Epithelial cell of prostate (primary cell): ENCODE measurements around the gene MBTPS1.

Source experiments
- DNase-seq: peaks from one replicate; pipeline ENCODE4 v3.0.0-alpha.2; 2011; ENCODE audit warnings: low read depth, low spot score
- H3K27ac ChIP-seq: fragments of 450-650 bp; 2 replicates; pipeline ENCODE4 v1.5.1; 2017; ENCODE audit warnings: mild to moderate bottlenecking

The MBTPS1 gene

DNA sequence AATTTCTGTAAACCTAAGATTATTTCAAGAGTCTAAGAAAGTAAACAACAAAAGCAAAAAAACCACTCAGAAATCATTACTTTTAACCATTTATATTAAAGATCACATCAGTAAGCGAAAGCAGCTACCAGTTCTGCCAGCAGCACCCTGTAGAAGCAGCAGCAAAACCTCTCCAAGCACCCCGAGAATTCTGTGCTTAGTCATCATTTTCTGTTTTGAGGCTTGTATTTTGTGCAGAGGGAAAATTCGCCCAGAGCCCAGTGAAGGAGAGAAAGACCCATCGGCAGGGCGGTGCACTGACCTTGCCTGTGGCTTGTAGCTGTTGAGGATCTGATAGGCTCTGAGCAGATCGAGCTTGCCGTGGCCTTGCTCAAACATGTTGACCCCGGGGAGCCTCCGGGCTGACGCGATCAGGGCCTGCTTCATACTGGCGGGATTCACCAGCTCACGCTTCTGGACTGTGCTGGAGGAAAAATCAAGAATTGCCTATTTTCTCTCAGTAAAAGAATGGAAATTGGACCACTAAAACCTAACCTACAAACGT, 35.2 kb downstream of the MBTPS1 start:
- H3K27ac ChIP-seq, result no peak overlapping the region
- DNase-seq, result no peak

DNA sequence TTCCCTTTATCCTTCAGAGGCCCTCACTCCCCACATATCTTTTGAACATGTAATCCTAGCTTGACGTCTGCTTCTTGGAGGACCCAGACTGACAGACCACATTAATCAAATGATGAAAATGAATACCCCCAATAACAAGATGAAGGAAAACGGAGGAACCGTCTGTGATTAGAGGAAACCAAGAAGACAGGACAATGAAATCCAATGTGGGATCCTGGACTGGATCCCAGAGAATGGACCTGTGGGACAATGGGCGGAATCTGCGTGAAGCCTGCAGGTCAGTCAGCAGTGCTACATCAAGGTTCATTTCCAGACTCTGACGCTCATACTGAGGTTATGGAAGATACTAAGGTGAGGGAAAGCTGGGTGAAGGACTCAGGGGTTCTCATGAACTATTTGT, 35.9 kb downstream of the MBTPS1 start:
- no peak overlapping the region for H3K27ac ChIP-seq
- no peak for DNase-seq

DNA sequence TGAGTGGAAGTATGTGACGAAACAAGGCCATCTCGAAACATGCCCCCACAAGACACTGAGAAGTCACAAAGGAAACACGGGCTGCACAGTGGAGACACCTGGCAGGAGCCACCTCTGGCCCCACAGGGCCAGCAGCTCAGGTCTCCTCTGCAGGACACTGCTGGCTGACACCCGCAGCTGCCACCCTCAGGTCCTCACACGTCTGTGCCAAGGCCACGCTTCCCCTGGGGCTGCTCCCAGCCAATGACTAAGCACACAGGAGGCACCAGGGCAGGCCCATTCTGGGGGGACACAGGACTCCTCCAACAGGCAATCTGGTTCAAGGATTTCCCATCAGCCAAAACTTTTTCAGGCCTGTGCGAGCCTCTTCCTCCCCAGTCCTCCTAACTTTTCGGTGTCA, 36.4 kb downstream of the MBTPS1 start:
- no peak for DNase-seq
- no peak overlapping the region for H3K27ac ChIP-seq

- DNase-seq, result no peak
- H3K27ac ChIP-seq, result no peak overlapping the region
These were observed 37.1 kb downstream of the MBTPS1 start for GRCh38 chr16:84079664-84080063.

DNA sequence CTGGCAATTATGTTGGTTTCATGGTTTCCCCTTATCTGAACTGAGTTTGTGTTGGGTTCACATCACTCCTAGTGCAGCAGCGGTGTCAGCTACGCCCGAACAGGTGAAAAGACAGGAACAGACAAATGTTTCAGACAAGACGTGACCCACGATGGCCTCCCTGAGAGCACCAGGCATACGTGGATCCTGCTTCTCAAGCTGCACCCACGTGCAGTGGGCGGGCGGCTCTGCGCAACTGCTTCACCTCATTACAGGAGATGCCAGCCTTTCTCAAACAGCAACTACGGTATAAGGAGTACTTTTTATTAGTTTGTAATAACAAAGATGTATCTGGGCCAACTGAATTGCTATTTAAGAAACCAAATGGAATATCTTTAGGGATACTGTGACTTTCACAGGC, 41.4 kb downstream of the MBTPS1 start:
- no peak overlapping the region for H3K27ac ChIP-seq
- no peak for DNase-seq

DNA sequence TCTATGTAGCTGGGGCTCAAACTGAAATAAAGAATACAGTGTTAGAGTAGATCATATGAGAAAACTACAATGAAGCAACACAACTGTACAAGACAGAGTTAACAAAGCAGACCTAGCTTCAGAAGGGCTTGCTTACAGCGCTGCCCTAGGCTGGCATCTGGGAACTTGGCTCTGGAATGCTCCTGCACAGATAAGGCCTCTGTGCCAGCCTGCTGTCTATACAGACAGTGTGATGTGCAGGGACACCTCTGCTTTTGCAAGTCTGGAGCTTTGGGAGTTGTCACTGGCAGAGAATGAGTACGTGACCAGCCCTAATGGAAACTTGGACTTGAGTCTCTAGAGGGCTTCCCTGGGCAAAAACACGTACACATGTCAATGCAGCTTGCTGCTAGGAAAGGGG, 42.0 kb downstream of the MBTPS1 start:
- no peak overlapping the region for H3K27ac ChIP-seq
- no peak for DNase-seq

GRCh38 chr16:84072014-84072413, 44.7 kb downstream of the MBTPS1 start:
- no peak overlapping the region for H3K27ac ChIP-seq
- no peak for DNase-seq

- no peak for DNase-seq
- no peak overlapping the region for H3K27ac ChIP-seq
These were observed 45.6 kb downstream of the MBTPS1 start for GRCh38 chr16:84071121-84071520.

DNA sequence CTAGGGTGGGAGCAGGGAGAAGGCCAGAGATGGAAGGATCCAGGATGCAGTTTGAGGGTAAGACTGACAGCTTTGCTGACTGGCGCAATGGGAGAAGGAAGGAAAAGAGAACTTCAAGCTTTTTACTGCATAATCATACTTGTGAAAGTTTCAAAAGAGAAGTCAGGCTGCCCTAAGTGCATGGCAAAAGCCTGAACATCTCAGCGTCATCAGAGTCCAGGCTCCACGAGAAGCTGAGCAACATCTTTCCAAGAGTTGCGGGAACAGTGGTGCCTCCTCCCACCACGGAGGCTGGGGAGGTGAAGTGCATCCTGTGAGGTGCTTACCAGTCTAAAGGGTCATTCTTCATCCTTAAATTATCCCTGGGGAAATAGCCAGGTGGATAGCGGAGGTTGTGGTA, 47.2 kb downstream of the MBTPS1 start:
- H3K27ac ChIP-seq, result no peak overlapping the region

DNA sequence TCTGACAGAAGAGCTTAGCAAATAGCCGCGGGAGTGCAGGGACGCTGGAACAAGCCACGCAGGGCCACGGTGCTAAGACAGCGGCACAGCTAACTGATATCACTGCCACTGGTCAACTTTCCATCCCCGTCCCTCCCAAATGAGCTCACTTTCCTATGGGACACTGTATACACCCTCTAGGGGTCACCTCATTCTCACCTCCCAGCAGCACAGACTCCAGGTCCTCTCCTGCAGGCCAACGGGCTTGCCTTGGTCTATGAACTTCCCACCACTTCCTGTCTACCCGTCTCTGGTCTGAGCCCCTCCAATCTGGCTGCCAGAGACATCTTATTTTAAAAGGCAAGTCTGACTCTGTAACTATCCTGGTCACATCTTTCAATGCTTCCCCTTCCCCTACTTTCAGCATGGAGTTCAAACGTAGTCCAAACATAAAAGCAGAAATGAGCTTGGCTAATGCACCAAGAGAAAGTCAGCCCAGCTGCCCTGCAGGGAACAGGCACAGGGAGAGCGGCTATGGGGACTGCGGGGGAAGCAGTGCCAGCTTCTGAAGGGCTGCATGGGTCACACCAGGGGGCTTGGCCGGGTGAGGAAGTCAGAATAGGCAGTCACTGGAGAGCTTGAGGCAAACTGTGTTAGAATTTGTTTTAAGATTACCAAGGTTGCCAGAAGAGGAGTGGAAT, 47.8 kb downstream of the MBTPS1 start:
- no peak overlapping the region for H3K27ac ChIP-seq
- DNase-seq, result no peak

More for the DNA sequence above, 47.2 kb downstream of the MBTPS1 start:
- no peak for DNase-seq

- no peak overlapping the region for H3K27ac ChIP-seq
- no peak for DNase-seq
These were observed 48.7 kb downstream of the MBTPS1 start for GRCh38 chr16:84068041-84068440.

GRCh38 chr16:84067640-84068039, 49.1 kb downstream of the MBTPS1 start:
- no peak overlapping the region for H3K27ac ChIP-seq
- DNase-seq, result no peak

- peak; percentile 8 for DNase-seq
- no peak overlapping the region for H3K27ac ChIP-seq
These were observed 51.1 kb downstream of the MBTPS1 start for GRCh38 chr16:84065536-84066132.

GRCh38 chr16:84063980-84064379, 52.8 kb downstream of the MBTPS1 start:
- DNase-seq, result no peak
- no peak overlapping the region for H3K27ac ChIP-seq

GRCh38 chr16:84062734-84063640, 53.8 kb downstream of the MBTPS1 start:
- no peak overlapping the region for H3K27ac ChIP-seq
- peak; percentile 29 for DNase-seq

DNA sequence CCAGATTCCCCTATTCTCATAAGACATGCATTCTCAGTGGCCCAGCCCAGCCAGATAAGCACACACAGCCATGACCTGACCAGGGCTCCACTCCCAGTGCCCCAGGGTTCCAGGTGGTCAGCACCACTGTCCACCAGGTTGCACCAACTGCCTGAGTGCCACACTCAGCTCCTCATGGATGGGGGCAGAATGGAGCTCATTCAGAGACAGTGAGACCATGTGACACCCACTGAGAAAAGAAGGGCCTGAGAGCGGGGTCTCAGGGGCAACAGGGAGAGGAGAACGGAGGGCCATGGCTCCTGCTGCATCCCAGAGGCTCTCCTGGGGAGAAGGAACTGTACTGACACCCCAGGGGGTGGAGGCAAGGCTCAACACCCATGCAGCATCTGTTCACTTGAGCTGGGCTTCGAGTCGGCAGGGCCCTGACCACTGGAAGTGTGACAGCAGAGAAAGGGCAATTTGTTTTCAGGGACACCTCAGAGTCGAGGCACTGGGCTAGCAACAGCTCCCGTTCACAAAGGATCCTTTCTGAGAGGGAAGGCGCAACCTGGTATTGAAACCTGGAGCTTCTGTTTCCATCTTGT, 55.4 kb downstream of the MBTPS1 start:
- no peak for DNase-seq
- H3K27ac ChIP-seq, result no peak overlapping the region

- no peak for DNase-seq
- H3K27ac ChIP-seq, result no peak overlapping the region
These were observed 56.5 kb downstream of the MBTPS1 start for GRCh38 chr16:84059946-84060901.

DNA sequence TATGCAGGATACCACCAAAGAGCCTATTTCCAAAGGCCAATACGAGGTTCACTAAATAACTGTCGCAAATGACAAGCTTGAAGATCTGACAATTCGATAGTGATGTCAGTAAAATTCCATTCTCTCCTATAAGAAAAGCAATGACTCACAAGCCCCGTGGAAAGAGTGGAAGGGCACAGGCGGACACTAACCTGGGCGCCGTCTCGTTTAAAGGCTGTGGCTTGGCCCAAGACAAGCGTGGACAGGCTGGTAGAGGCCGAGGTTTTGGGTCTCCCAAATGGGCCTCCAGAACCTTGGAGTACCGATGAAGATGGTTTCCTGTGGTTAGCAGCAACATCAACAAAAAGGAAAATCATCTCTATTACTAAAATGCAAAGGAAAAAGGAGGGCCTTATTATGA, 57.6 kb downstream of the MBTPS1 start:
- H3K27ac ChIP-seq, result no peak overlapping the region
- no peak for DNase-seq

GRCh38 chr16:84058664-84059063, 58.1 kb downstream of the MBTPS1 start:
- no peak overlapping the region for H3K27ac ChIP-seq
- no peak for DNase-seq
